ENCODE results near the gene MAST2.
A peak's percentile ranks its signal among the peaks of the same experiment; 100 is the strongest.
"Not testable (repeated sequence)": the region's sequence is repeated elsewhere in the genome, so short reads cannot be mapped to it uniquely, and the experiment has no call there.

The MAST2 gene

DNA sequence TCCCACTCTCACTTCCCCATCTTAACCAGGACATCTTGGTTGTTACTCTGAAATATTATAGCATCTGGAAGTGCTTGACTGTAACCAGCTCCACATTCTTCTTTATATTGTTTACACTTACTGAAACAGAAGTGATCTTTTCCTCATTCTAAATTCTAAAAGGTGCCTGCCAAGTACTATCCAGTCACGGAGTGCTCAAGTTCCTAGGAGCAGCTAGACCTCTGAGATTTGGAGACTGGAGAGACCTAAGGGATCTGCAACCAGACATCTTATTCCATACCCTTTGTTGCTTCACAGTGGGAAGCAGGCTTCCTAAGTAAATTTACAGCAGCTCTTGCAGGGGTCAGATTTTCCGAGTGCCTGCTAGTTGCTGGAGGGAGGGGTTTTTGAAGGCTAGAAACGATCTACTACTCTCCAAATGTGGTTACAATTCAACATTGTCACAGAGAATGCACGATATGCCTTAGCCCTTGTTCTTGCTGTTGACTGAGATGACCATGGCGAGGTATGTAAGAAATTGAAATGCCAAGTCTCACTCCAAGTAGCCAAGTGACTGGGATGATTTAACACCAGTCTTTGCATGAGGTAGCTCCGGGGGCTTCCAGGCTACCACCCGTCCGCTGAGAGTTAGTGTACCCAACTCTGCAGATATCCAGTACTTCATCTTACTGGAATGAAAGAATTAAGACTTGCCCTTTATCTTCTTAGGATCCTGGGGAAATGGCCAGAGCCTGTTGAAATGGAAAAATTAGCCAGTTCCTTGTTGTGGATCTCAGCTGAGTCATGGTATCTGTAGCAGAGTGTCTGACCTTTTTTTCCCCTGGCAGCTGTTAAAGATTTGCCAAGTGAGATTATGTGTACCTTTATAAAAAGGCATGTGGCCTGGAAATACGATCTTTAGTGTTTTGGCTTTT, 150.8 kb downstream of the MAST2 start:
- peak; percentile 59 for DNase-seq (ENCODE audit: low read depth)
- H3K4me3 ChIP-seq (ENCODE audit: low read length), result no peak overlapping the region
- TF ChIP-seq, protein P1, sequence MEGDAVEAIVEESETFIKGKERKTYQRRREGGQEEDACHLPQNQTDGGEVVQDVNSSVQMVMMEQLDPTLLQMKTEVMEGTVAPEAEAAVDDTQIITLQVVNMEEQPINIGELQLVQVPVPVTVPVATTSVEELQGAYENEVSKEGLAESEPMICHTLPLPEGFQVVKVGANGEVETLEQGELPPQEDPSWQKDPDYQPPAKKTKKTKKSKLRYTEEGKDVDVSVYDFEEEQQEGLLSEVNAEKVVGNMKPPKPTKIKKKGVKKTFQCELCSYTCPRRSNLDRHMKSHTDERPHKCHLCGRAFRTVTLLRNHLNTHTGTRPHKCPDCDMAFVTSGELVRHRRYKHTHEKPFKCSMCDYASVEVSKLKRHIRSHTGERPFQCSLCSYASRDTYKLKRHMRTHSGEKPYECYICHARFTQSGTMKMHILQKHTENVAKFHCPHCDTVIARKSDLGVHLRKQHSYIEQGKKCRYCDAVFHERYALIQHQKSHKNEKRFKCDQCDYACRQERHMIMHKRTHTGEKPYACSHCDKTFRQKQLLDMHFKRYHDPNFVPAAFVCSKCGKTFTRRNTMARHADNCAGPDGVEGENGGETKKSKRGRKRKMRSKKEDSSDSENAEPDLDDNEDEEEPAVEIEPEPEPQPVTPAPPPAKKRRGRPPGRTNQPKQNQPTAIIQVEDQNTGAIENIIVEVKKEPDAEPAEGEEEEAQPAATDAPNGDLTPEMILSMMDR (conservative IDR thresholded peaks at IDR 0.05; ENCODE audit: low read depth, low read length), result no peak

GRCh38 chr1:45957684-45958083, 154.3 kb downstream of the MAST2 start:
- TF ChIP-seq, protein P1 (conservative IDR thresholded peaks at IDR 0.05; ENCODE audit: low read depth, low read length), result no peak

DNA sequence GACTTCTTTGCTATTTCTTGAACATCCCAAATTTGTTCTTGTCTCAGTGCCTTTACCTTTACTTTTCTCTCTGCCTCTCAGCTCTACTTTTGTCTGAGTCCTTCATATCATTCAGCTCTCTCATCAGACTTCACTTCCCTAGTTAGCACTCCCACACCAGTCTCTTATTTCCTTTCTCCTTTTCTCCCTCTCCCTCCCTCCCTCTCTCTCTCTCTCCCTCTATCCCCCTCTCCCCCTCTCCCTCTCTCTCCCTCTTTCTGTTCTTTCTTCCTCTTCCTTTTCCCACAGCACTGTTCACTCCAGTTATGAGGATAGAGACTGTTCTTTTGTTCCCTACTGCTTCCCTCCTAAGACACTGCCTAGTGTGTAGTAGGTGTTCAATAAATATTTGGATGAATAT, 154.9 kb downstream of the MAST2 start:
- TF ChIP-seq, protein P1 (conservative IDR thresholded peaks at IDR 0.05; ENCODE audit: low read depth, low read length), result no peak
- no peak overlapping the region for H3K4me3 ChIP-seq (ENCODE audit: low read length)

More at GRCh38 chr1:45957684-45958083, 154.3 kb downstream of the MAST2 start:
- no peak for DNase-seq (ENCODE audit: low read depth)
- no peak overlapping the region for H3K4me3 ChIP-seq (ENCODE audit: low read length)

GRCh38 chr1:45960930-45961715, 157.7 kb downstream of the MAST2 start:
- TF ChIP-seq, protein P1 (conservative IDR thresholded peaks at IDR 0.05; ENCODE audit: low read depth, low read length), result no peak
- DNase-seq (ENCODE audit: low read depth), result no peak
- H3K4me3 ChIP-seq (ENCODE audit: low read length), result no peak overlapping the region

More for the DNA sequence above, 154.9 kb downstream of the MAST2 start:
- no peak for DNase-seq (ENCODE audit: low read depth)

GRCh38 chr1:45961936-45962335, 158.5 kb downstream of the MAST2 start:
- DNase-seq (ENCODE audit: low read depth); H3K4me3 ChIP-seq (ENCODE audit: low read length): not testable (repeated sequence)

- no peak for DNase-seq (ENCODE audit: low read depth)
- TF ChIP-seq, protein P1 (conservative IDR thresholded peaks at IDR 0.05; ENCODE audit: low read depth, low read length), result no peak
- no peak overlapping the region for H3K4me3 ChIP-seq (ENCODE audit: low read length)
Observed at GRCh38 chr1:45968941-45969666, 165.7 kb downstream of the MAST2 start.

- no peak for DNase-seq (ENCODE audit: low read depth)
- no peak overlapping the region for H3K4me3 ChIP-seq (ENCODE audit: low read length)
Observed at GRCh38 chr1:45969866-45970265, 166.5 kb downstream of the MAST2 start.

More at GRCh38 chr1:45969866-45970265, 166.5 kb downstream of the MAST2 start:
- TF ChIP-seq, protein P1 (conservative IDR thresholded peaks at IDR 0.05; ENCODE audit: low read depth, low read length), result no peak

All from retinal pigment epithelial cell (primary cell).